Peyer's patch (tissue), 4 donors: ENCODE data around the gene GTPBP1. TPM values are rescaled to one million over a fixed set of nuclear protein-coding genes. Genes with fewer than 3 reads are reported as not detected.

Source experiments
- DNase-seq, 3 donors: peaks; one replicate each; pipeline ENCODE4 v3.0.0-alpha.2; 2017 to 2019
- H3K27ac ChIP-seq, 4 donors: fragments of 200-600 bp; sonication (generic); one replicate each; pipeline ENCODE4 v1.5.1; 2016 to 2019
- H3K27me3 ChIP-seq, 2 donors: fragments of 200-600 bp; sonication (generic); one replicate each; pipeline ENCODE4 v1.5.1; 2019
- H3K36me3 ChIP-seq, 3 donors: fragments of 200-600 bp; sonication (generic); one replicate each; pipeline ENCODE4 v1.5.1; 2016 to 2019
- H3K4me1 ChIP-seq, 4 donors: fragments of 200-600 bp; sonication (generic); one replicate each; pipeline ENCODE4 v1.5.1; 2016 to 2019
- H3K4me3 ChIP-seq, 4 donors: fragments of 200-600 bp; sonication (generic); 1 replicate in 3 of 4; 2 replicates in 1 of 4; pipeline ENCODE4 v1.5.1; 2016 to 2019; ENCODE audit warnings: mild to moderate bottlenecking in 1 of 4
- H3K9me3 ChIP-seq, 4 donors: fragments of 200-600 bp; sonication (generic); one replicate each; pipeline ENCODE4 v1.5.1; 2016 to 2019; ENCODE audit warnings: mild to moderate bottlenecking in 1 of 4
- CTCF ChIP-seq, 6 experiments: fragments of 450-650 bp in 4 of 6; fragments of 200-600 bp in 2 of 6; sonication (generic) in 1 of 6; IDR thresholded peaks; one replicate each; pipeline ENCODE4 v1.5.1; 2017 to 2019; ENCODE audit warnings: antibody characterized with exemption in 6 of 6, mild to moderate bottlenecking in 3 of 6, moderate library complexity in 1 of 6
- POLR2A ChIP-seq, 2 donors: fragments of 450-650 bp; IDR thresholded peaks; one replicate each; pipeline ENCODE4 v1.5.1; 2017; ENCODE audit warnings: antibody characterized with exemption in 2 of 2, mild to moderate bottlenecking in 2 of 2, moderate library complexity in 2 of 2
- total RNA-seq, 4 donors: library from RNA; depleted of rRNA; stranded (reverse); fragments of >200 nt; gene quantifications; one replicate each; pipeline ENCODE4 v1.1.0, GENCODE V29; 2016

The GTPBP1 gene
- total RNA-seq, 4 donors from 2014 or later = 72.5 to 182 (median 131) TPM

GRCh38 chr22:38755155-38755910 is 49.6 kb downstream of the GTPBP1 start:
- TF ChIP-seq CTCF (IDR thresholded peaks at IDR 0.05) (no peak), POLR2A (IDR thresholded peaks at IDR 0.05) (peak; percentile 76 to 93)
- peak overlapping the region; percentile 94 to 100 (median 98) for H3K27ac ChIP-seq
- H3K36me3 ChIP-seq = peaks cover 0 to 25% (median 2%) of the 10 kb centered on the region in 3 donors
- H3K4me1 ChIP-seq = peaks cover 2 to 52% (median 26%) of the 10 kb centered on the region in 4 donors
- H3K9me3 ChIP-seq = no peaks in the 10 kb centered on the region
- peak overlapping the region; percentile 80 to 97 (median 92) for H3K4me3 ChIP-seq
- peak; percentile 69 to 97 (median 95) for DNase-seq
- H3K27me3 ChIP-seq = no peaks in the 10 kb centered on the region

- Histone ChIP-seq H3K36me3 (peaks cover 0 to 18% (median 0%) of the 10 kb centered on the region in 3 donors), H3K4me1 (peaks cover 2 to 46% (median 24%) of the 10 kb centered on the region in 4 donors), H3K27ac (peak within 1 kb of the TSS; percentile 94 to 100 (median 98)), H3K9me3 (no peaks in the 10 kb centered on the region), H3K27me3 (no peaks in the 10 kb centered on the region), H3K4me3 (peak within 1 kb of the TSS; percentile 80 to 97 (median 92))
- peak; percentile 96 to 98 (median 97) for DNase-seq
- TF ChIP-seq POLR2A (IDR thresholded peaks at IDR 0.05) (peak; percentile 71 to 75), CTCF (IDR thresholded peaks at IDR 0.05) (no peak)
These were observed 50.3 kb downstream of the GTPBP1 start, which contains the start of gene SUN2 for GRCh38 chr22:38755911-38756532. TSS of gene SUN2 (minus strand) at chr22:38755998. CDS start at chr22:38752628, 3,370 bp downstream.

GRCh38 chr22:38756711-38757463 is 51.1 kb downstream of the GTPBP1 start:
- Histone ChIP-seq H3K27me3 (no peaks in the 10 kb centered on the region), H3K4me1 (peaks cover 2 to 40% (median 17%) of the 10 kb centered on the region in 4 donors), H3K27ac (peak overlapping the region; percentile 94 to 100 (median 98)), H3K9me3 (no peaks in the 10 kb centered on the region), H3K36me3 (peaks cover 0 to 10% (median 0%) of the 10 kb centered on the region in 3 donors), H3K4me3 (peak overlapping the region; percentile 80 to 97 (median 92))
- peak in 1 of 3 donors; percentile 46 for DNase-seq
- TF ChIP-seq POLR2A (IDR thresholded peaks at IDR 0.05) (no peak), CTCF (IDR thresholded peaks at IDR 0.05) (no peak)

- Histone ChIP-seq H3K27ac (peak overlapping the region in 3 of 4 donors; percentile 94 to 100 (median 99)), H3K27me3 (no peaks in the 10 kb centered on the region), H3K4me1 (peaks cover 2 to 37% (median 14%) of the 10 kb centered on the region in 4 donors), H3K9me3 (no peaks in the 10 kb centered on the region), H3K36me3 (peaks cover 0 to 4% (median 0%) of the 10 kb centered on the region in 3 donors), H3K4me3 (no peak overlapping the region)
- TF ChIP-seq POLR2A (IDR thresholded peaks at IDR 0.05) = no peak
- TF ChIP-seq CTCF (IDR thresholded peaks at IDR 0.05) = no peak
- no peak for DNase-seq
These were observed 51.7 kb downstream of the GTPBP1 start for GRCh38 chr22:38757464-38757757.

GRCh38 chr22:38758276-38758945 is 52.7 kb downstream of the GTPBP1 start:
- TF ChIP-seq CTCF (IDR thresholded peaks at IDR 0.05) (no peak), POLR2A (IDR thresholded peaks at IDR 0.05) (no peak)
- peaks cover 2 to 27% (median 9%) of the 10 kb centered on the region in 4 donors for H3K4me1 ChIP-seq
- H3K9me3 ChIP-seq = no peaks in the 10 kb centered on the region
- peak in 1 of 3 donors; percentile 61 for DNase-seq
- H3K27me3 ChIP-seq = no peaks in the 10 kb centered on the region
- H3K36me3 ChIP-seq = no peaks in the 10 kb centered on the region
- no peak overlapping the region for H3K4me3 ChIP-seq
- H3K27ac ChIP-seq = no peak overlapping the region
